B cell (primary cell): ENCODE data around the gene PHF21B. TPM values are rescaled to one million over a fixed set of nuclear protein-coding genes. Genes with fewer than 3 reads are reported as not detected.

ENCODE experiments used
- ATAC-seq: fragments of 200-7000 bp; cut with Tn5 transposase; one replicate; pipeline ENCODE4 v1.10.0; 2021; ENCODE audit warnings: low read depth, mild to moderate bottlenecking, moderate number of reproducible peaks, moderate library complexity
- CTCF ChIA-PET: fragments of 350-600 bp; sonication (Branson Sonifier 250); formaldehyde crosslinking; loops from one replicate; lab custom pipeline; 2021; ENCODE audit warnings: antibody characterized with exemption, inconsistent platforms; lab: Charles Lee
- POLR2A ChIA-PET: fragments of 350-600 bp; sonication (Branson Sonifier 250); formaldehyde crosslinking; loops from one replicate; lab custom pipeline; 2021; ENCODE audit warnings: antibody characterized with exemption; lab: Charles Lee
- DNase-seq: peaks from one replicate; pipeline ENCODE4 v3.0.0; 2013
- H2AFZ ChIP-seq: 2 replicates; pipeline ENCODE4 v1.6.1; 2012; ENCODE audit warnings: mild to moderate bottlenecking, low read depth, low read length; ENCODE audit not compliant: insufficient read depth, poor library complexity, severe bottlenecking
- H3K27ac ChIP-seq, 2 donors: 1 replicate in 1 of 2; 2 replicates in 1 of 2; pipeline ENCODE4 v1.5.1; 2012 to 2013; ENCODE audit warnings: low read length in 2 of 2, mild to moderate bottlenecking in 2 of 2, moderate library complexity in 1 of 2
- H3K27me3 ChIP-seq, 4 experiments: fragments of 200-600 bp in 1 of 4; sonication (generic) in 1 of 4; replicated peaks in 1 of 4; 1 replicate in 2 of 4; 2 replicates in 2 of 4; pipeline versions ENCODE4 v1.6.1 to v1.7.0; 2013 to 2016; ENCODE audit warnings: low read length in 3 of 4, mild to moderate bottlenecking in 2 of 4, mixed read lengths in 1 of 4, moderate library complexity in 1 of 4; ENCODE audit not compliant: insufficient read depth in 4 of 4, control insufficient read depth in 3 of 4; ENCODE audit errors: control extremely low read depth in 1 of 4
- H3K36me3 ChIP-seq, 2 experiments: replicated peaks in 1 of 2; 1 replicate in 1 of 2; 2 replicates in 1 of 2; pipeline versions ENCODE4 v1.6.1 to v1.7.1; 2013; ENCODE audit warnings: low read length in 1 of 2; ENCODE audit not compliant: insufficient read depth in 2 of 2, control insufficient read depth in 1 of 2; ENCODE audit errors: control extremely low read depth in 1 of 2, extremely low read depth in 1 of 2
- H3K4me1 ChIP-seq, 2 donors: fragments of 200-600 bp in 1 of 2; sonication (generic) in 1 of 2; 1 replicate in 1 of 2; 2 replicates in 1 of 2; pipeline versions ENCODE4 v1.5.1 to v1.6.1; 2013 to 2017; ENCODE audit warnings: low read length in 2 of 2; ENCODE audit not compliant: control insufficient read depth in 2 of 2, insufficient read depth in 2 of 2
- H3K4me2 ChIP-seq: replicated peaks from 2 replicates; pipeline ENCODE3; 2012; ENCODE audit warnings: mild to moderate bottlenecking, low read depth, low read length; ENCODE audit not compliant: poor library complexity, severe bottlenecking
- H3K4me3 ChIP-seq, 5 experiments: fragments of 200-600 bp in 1 of 5; sonication (generic) in 1 of 5; 1 replicate in 3 of 5; 2 replicates in 2 of 5; pipeline versions ENCODE4 v1.5.1 to v1.7.0; 2011 to 2016; ENCODE audit warnings: low read length in 4 of 5, mild to moderate bottlenecking in 4 of 5, low read depth in 2 of 5, control low read depth in 1 of 5, moderate library complexity in 1 of 5; ENCODE audit not compliant: insufficient read depth in 1 of 5; ENCODE audit errors: control extremely low read depth in 1 of 5, extremely low read depth in 1 of 5
- H3K79me2 ChIP-seq: fragments of 200-600 bp; sonication (generic); one replicate; pipeline ENCODE4 v1.6.0; 2016; ENCODE audit warnings: low read length; ENCODE audit not compliant: control insufficient read depth, insufficient read depth
- H3K9ac ChIP-seq: fragments of 200-600 bp; sonication (generic); 2 replicates; pipeline ENCODE4 v1.6.1; 2017; ENCODE audit warnings: mild to moderate bottlenecking, low read length, moderate library complexity
- H3K9me3 ChIP-seq, 3 donors: one replicate each; pipeline versions ENCODE4 v1.6.1 to v1.7.1; 2013; ENCODE audit warnings: low read length in 2 of 3; ENCODE audit not compliant: control insufficient read depth in 2 of 3, insufficient read depth in 1 of 3; ENCODE audit errors: control extremely low read depth in 1 of 3
- H4K20me1 ChIP-seq: 2 replicates; pipeline ENCODE4 v1.6.0; 2012; ENCODE audit warnings: mild to moderate bottlenecking, low read length; ENCODE audit not compliant: insufficient read depth, control insufficient read depth, poor library complexity, severe bottlenecking
- H3K27ac Mint-ChIP-seq: one replicate; pipeline ENCODE4 v1.8.0; 2021; ENCODE audit warnings: mixed read lengths
- H3K27me3 Mint-ChIP-seq: one replicate; pipeline ENCODE4 v1.8.0; 2021; ENCODE audit warnings: mixed read lengths
- H3K4me1 Mint-ChIP-seq: one replicate; pipeline ENCODE4 v1.8.0; 2021; ENCODE audit warnings: mixed read lengths
- H3K4me3 Mint-ChIP-seq: one replicate; pipeline ENCODE4 v1.8.0; 2021; ENCODE audit warnings: mixed read lengths
- H3K9me3 Mint-ChIP-seq: one replicate; pipeline ENCODE4 v1.8.0; 2022; ENCODE audit warnings: mixed read lengths; ENCODE audit not compliant: insufficient read depth
- CTCF ChIP-seq: fragments of 200-600 bp; IDR thresholded peaks from one replicate; pipeline ENCODE4 v1.8.0; 2022; ENCODE audit warnings: antibody characterized with exemption, mild to moderate bottlenecking
- EZH2 ChIP-seq: IDR thresholded peaks from 2 replicates; pipeline ENCODE4 v1.6.1; 2012; ENCODE audit warnings: borderline replicate concordance, low read depth, mild to moderate bottlenecking, moderate library complexity, low read length; ENCODE audit not compliant: insufficient read depth, poor library complexity, severe bottlenecking
- WGBS: methylation state at CpG from one replicate; pipeline ENCODE4 v1.1.5; 2013; ENCODE audit warnings: missing lambda C conversion rate; ENCODE audit not compliant: insufficient coverage; 5-methylcytosine and 5-hydroxymethylcytosine counted together
- intact Hi-C: fragments of 100-400 bp; cut with micrococcal nuclease; formaldehyde crosslinking; loops from one replicate; pipeline ENCODE4 v1.10.0; 2022
- polyA plus RNA-seq: library from polyadenylated mRNA; depleted of rRNA; stranded (reverse); fragments of >200 nt; gene quantifications from 2 replicates; pipeline ENCODE4 v1.2.3, GENCODE V29; 2012
- total RNA-seq, 2 donors: library from RNA; stranded (reverse); fragments of 120-200 nt in 1 of 2; gene quantifications; 1 replicate in 1 of 2; 2 replicates in 1 of 2; pipeline versions ENCODE4 v1.2.3 to v1.2.4, GENCODE V29; 2013 to 2022

The PHF21B gene
- total and polyA plus RNA-seq, 2 donors (not counting 1 experiment from before 2014, with no cell fraction given) = not detected

- Histone ChIP-seq H3K27me3 (no peaks in the 10 kb centered on the region), H3K27ac (no peak overlapping the region), H3K9ac (no peak overlapping the region), H3K79me2 (no peaks in the 10 kb centered on the region), H3K4me3 (no peak overlapping the region), H3K4me2 (no peak overlapping the region), H2AFZ (no peak overlapping the region), H4K20me1 (no peaks in the 10 kb centered on the region), H3K36me3 (no peaks in the 10 kb centered on the region), H3K4me1 (no peaks in the 10 kb centered on the region), H3K9me3 (peaks cover 0 to 8% (median 0%) of the 10 kb centered on the region in 3 donors)
- H3K27ac Mint-ChIP-seq = no peak overlapping the region
- 87% methylated on average over 28 of the region's 32 CpGs for WGBS
- no peaks in the 10 kb centered on the region for H3K4me1 Mint-ChIP-seq
- ChIA-PET CTCF (no interaction called here), POLR2A (no interaction called here)
- no peak overlapping the region for H3K4me3 Mint-ChIP-seq
- intact Hi-C loops = no loop called here
- ATAC-seq = no peak
- TF ChIP-seq EZH2 (no peak), CTCF (no peak)
- H3K27me3 Mint-ChIP-seq = no peaks in the 10 kb centered on the region
- no peaks in the 10 kb centered on the region for H3K9me3 Mint-ChIP-seq
- no peak for DNase-seq
Measured at GRCh38 chr22:44926491-44927415, 83.1 kb downstream of the PHF21B start.

GRCh38 chr22:44926124-44926475 lies 83.7 kb downstream of the PHF21B start:
- TF ChIP-seq EZH2 (no peak), CTCF (no peak)
- Mint-ChIP-seq H3K4me1 (no peaks in the 10 kb centered on the region), H3K27me3 (no peaks in the 10 kb centered on the region), H3K9me3 (no peaks in the 10 kb centered on the region), H3K4me3 (no peak overlapping the region), H3K27ac (no peak overlapping the region)
- H3K27ac ChIP-seq = no peak overlapping the region
- no peak overlapping the region for H3K4me2 ChIP-seq
- WGBS = 88% methylated on average over 9 of the region's 11 CpGs
- no peaks in the 10 kb centered on the region for H3K4me1 ChIP-seq
- H4K20me1 ChIP-seq = no peaks in the 10 kb centered on the region
- ATAC-seq (no peak), DNase-seq (no peak)
- peaks cover 0 to 8% (median 0%) of the 10 kb centered on the region in 3 donors for H3K9me3 ChIP-seq
- no peak overlapping the region for H3K9ac ChIP-seq
- ChIA-PET POLR2A (no interaction called here), CTCF (no interaction called here)
- H2AFZ ChIP-seq = no peak overlapping the region
- H3K36me3 ChIP-seq = no peaks in the 10 kb centered on the region
- H3K4me3 ChIP-seq = no peak overlapping the region
- no peaks in the 10 kb centered on the region for H3K79me2 ChIP-seq
- intact Hi-C loops = no loop called here
- no peaks in the 10 kb centered on the region for H3K27me3 ChIP-seq
